Activated naive CD4-positive, alpha-beta T cell treated with anti-CD3 and anti-CD28 coated beads, Interleukin-2, amount 50 U/mL, for 24 hours (primary cell): ENCODE measurements around the gene P2RY8.

Experiments
- H3K27ac Mint-ChIP-seq: one replicate; pipeline ENCODE4 v1.8.0; 2021; ENCODE audit warnings: mild to moderate bottlenecking, mixed read lengths
- H3K27me3 Mint-ChIP-seq: one replicate; pipeline ENCODE4 v1.8.0; 2021; ENCODE audit warnings: mixed read lengths
- H3K36me3 Mint-ChIP-seq: one replicate; pipeline ENCODE4 v1.8.0; 2021; ENCODE audit warnings: mixed read lengths
- H3K4me1 Mint-ChIP-seq: one replicate; pipeline ENCODE4 v1.8.0; 2021; ENCODE audit warnings: mixed read lengths
- H3K4me3 Mint-ChIP-seq: one replicate; pipeline ENCODE4 v1.8.0; 2021; ENCODE audit warnings: mild to moderate bottlenecking, mixed read lengths
- H3K9me3 Mint-ChIP-seq: one replicate; pipeline ENCODE4 v1.8.0; 2021; ENCODE audit warnings: mixed read lengths

The P2RY8 gene

GRCh38 chrX:1418901-1419544 is 118.0 kb downstream of the P2RY8 start:
- H3K27me3 Mint-ChIP-seq, result no peaks in the 10 kb centered on the region
- no peak overlapping the region for H3K4me3 Mint-ChIP-seq
- no peak overlapping the region for H3K27ac Mint-ChIP-seq
- peaks cover 21% of the 10 kb centered on the region for H3K36me3 Mint-ChIP-seq
- no peaks in the 10 kb centered on the region for H3K4me1 Mint-ChIP-seq
- no peaks in the 10 kb centered on the region for H3K9me3 Mint-ChIP-seq

DNA sequence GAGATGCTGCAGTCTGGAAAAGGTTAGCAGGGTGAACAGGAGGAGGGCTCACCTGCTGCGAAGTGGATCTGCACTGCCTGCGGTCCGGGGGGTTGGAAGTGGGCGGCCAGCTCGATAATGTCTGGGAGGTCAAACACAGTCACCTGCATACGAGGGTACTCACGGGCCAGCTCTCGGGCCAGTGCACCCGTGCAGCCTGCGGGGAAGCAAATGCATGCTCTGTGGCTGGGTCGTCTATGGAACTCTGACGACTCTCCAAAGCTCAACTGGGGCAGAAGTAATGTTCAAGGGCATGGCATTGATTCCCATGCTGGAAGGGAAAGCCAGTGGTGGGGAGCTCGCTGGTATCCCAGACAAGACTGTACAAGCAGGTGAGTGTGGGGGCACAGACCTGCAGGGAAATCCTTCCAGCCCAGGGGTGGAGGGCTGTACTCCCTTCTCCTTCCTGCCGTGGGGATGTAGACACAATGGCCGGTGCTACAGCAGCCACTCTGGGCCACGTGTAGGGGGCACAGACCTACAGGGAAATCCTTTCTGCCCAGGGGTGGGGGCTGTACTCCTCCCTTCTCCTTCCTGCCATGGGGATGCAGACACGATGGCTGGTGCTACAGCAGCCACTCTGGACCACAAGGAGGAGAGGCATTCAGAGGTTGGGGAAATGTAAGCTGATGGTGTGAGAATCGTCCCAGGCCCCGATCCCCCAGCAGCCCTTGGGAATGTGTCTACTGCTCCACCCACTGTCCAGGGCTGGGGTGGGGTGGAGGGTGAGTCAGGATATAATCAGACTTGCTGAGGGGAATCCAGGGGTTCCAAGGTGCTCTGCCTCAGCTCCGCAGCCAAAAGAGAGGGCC is 118.8 kb downstream of the P2RY8 start:
- H3K4me3 Mint-ChIP-seq, result no peak overlapping the region
- H3K9me3 Mint-ChIP-seq, result no peaks in the 10 kb centered on the region
- no peak overlapping the region for H3K27ac Mint-ChIP-seq
- peaks cover 22% of the 10 kb centered on the region for H3K36me3 Mint-ChIP-seq
- no peaks in the 10 kb centered on the region for H3K27me3 Mint-ChIP-seq
- H3K4me1 Mint-ChIP-seq, result no peaks in the 10 kb centered on the region

DNA sequence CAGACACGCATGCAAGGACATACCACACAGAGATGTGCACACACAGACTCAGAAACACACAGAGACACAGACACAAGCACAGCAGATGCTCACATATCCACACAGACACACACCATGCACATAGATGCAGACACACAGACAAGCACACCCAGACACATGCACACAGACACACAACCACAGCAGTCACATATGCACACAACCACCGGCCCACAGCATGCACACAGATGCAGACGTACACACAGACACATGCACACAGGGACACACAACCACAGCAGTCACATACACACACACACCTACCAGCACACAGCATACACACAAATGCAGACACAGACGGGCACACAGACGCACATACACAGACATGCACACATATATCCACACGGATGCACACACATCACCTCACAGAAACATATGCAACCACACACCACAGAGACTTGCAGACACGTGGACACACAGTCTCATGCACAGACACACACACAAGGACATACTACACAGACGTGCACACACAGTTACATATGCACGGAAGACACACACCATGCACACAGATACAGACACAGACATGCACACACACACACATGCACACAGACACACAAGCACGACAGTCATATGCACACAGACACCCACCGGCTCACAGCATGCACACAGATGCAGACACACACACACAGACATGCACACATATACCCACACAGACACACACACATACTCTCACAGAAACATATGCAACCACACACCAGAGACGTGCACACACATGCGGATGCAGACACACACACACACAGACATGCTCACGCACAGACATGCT is 119.8 kb downstream of the P2RY8 start:
- Mint-ChIP-seq H3K36me3 (peaks cover 27% of the 10 kb centered on the region), H3K27me3 (no peaks in the 10 kb centered on the region), H3K27ac (no peak overlapping the region), H3K4me3 (no peak overlapping the region), H3K9me3 (no peaks in the 10 kb centered on the region), H3K4me1 (no peaks in the 10 kb centered on the region)

GRCh38 chrX:1416327-1416784 is 120.6 kb downstream of the P2RY8 start:
- H3K27me3 Mint-ChIP-seq, result no peaks in the 10 kb centered on the region
- H3K27ac Mint-ChIP-seq, result no peak overlapping the region
- H3K4me1 Mint-ChIP-seq, result no peaks in the 10 kb centered on the region
- H3K4me3 Mint-ChIP-seq, result no peak overlapping the region
- peaks cover 25% of the 10 kb centered on the region for H3K36me3 Mint-ChIP-seq
- no peaks in the 10 kb centered on the region for H3K9me3 Mint-ChIP-seq
